Bronchial epithelial cell (primary cell): Measurements from ENCODE around the gene AHR. TPM values are rescaled to one million over a fixed set of nuclear protein-coding genes. Genes with fewer than 3 reads are reported as not detected.

Source experiments
- DNase-seq: peaks from one replicate; pipeline ENCODE4 v3.0.0-alpha.2; 2010; ENCODE audit warnings: low read depth
- FAIRE-seq: peaks from 2 replicates; lab custom pipeline; 2011; peaks lifted over from hg19 to GRCh38; lab: Jason Lieb, UNC
- H3K27me3 ChIP-seq: 2 replicates; pipeline ENCODE4 v1.5.1; 2011; ENCODE audit warnings: low read length; ENCODE audit not compliant: control insufficient read depth, insufficient read depth
- H3K36me3 ChIP-seq: 2 replicates; pipeline ENCODE4 v1.5.1; 2011; ENCODE audit warnings: low read length; ENCODE audit not compliant: control insufficient read depth, insufficient read depth
- H3K4me3 ChIP-seq: 2 replicates; pipeline ENCODE4 v1.5.1; 2011; ENCODE audit warnings: mild to moderate bottlenecking, low read depth, low read length, control low read depth
- CTCF ChIP-seq: IDR thresholded peaks from 2 replicates; pipeline ENCODE4 v1.5.1; 2011; ENCODE audit warnings: mild to moderate bottlenecking, moderate library complexity, low read length, control low read depth, inconsistent platforms; ENCODE audit not compliant: insufficient read depth, severe bottlenecking
- total RNA-seq: library from RNA; depleted of rRNA; stranded (reverse); fragments of >200 nt; gene quantifications from 2 replicates; pipeline ENCODE4 v1.2.1, GENCODE V29; 2014

The AHR gene
- 85.6 and 114 TPM in 2 replicates for total RNA-seq

GRCh38 chr7:17298102-17298839 lies at the start of gene AHR:
Gene AHR, plus strand, starts transcription at chr7:17298652. Its CDS starts 613 bp downstream, at chr7:17299265.
- no peak for TF ChIP-seq CTCF
- H3K36me3 ChIP-seq, result no peaks in the 10 kb centered on the region
- no peaks in the 10 kb centered on the region for H3K27me3 ChIP-seq
- no peak for FAIRE-seq
- DNase-seq, result peak; percentile 83
- peak within 1 kb of the TSS; percentile 97 for H3K4me3 ChIP-seq

GRCh38 chr7:17253885-17254284 lies 44.6 kb upstream of the AHR start:
- FAIRE-seq (no peak), DNase-seq (no peak)
- Histone ChIP-seq H3K36me3 (no peaks in the 10 kb centered on the region), H3K4me3 (no peak overlapping the region), H3K27me3 (no peaks in the 10 kb centered on the region)
- no peak for TF ChIP-seq CTCF

- TF ChIP-seq CTCF, result no peak
- FAIRE-seq (no peak), DNase-seq (peak; percentile 50)
- Histone ChIP-seq H3K36me3 (no peaks in the 10 kb centered on the region), H3K4me3 (no peak overlapping the region), H3K27me3 (no peaks in the 10 kb centered on the region)
Measured at GRCh38 chr7:17255926-17256325, 42.5 kb upstream of the AHR start.

GRCh38 chr7:17256375-17256774 lies 42.1 kb upstream of the AHR start:
- Histone ChIP-seq H3K36me3 (no peaks in the 10 kb centered on the region), H3K4me3 (no peak overlapping the region), H3K27me3 (no peaks in the 10 kb centered on the region)
- FAIRE-seq (no peak), DNase-seq (peak; percentile 80)
- TF ChIP-seq CTCF, result no peak

GRCh38 chr7:17266565-17266964 lies 31.9 kb upstream of the AHR start:
- FAIRE-seq, result no peak
- no peak for TF ChIP-seq CTCF

More at GRCh38 chr7:17266565-17266964, 31.9 kb upstream of the AHR start:
- DNase-seq, result no peak
- Histone ChIP-seq H3K4me3 (no peak overlapping the region), H3K36me3 (no peaks in the 10 kb centered on the region), H3K27me3 (no peaks in the 10 kb centered on the region)
